Esophagus squamous epithelium (tissue), 4 donors: ENCODE results near the gene PIWIL4.

Experiments used
- POLR2A ChIP-seq, 4 donors: fragments of 450-650 bp; IDR thresholded peaks; one replicate each; pipeline ENCODE4 v1.6.1; 2017; ENCODE audit warnings: antibody characterized with exemption in 4 of 4, mild to moderate bottlenecking in 4 of 4, moderate library complexity in 3 of 4
- TF ChIP-seq, protein P1 (sequence below), 6 experiments: fragments of 450-650 bp in 4 of 6; fragments of 200-600 bp in 2 of 6; sonication (generic) in 2 of 6; IDR thresholded peaks; one replicate each; pipeline ENCODE4 v1.5.1; 2016 to 2019; ENCODE audit warnings: antibody characterized with exemption in 6 of 6, mild to moderate bottlenecking in 4 of 6, moderate library complexity in 4 of 6

GRCh38 chr11:94519478-94520084 is 47.6 kb upstream of the PIWIL4 start:
- TF ChIP-seq, protein P1, sequence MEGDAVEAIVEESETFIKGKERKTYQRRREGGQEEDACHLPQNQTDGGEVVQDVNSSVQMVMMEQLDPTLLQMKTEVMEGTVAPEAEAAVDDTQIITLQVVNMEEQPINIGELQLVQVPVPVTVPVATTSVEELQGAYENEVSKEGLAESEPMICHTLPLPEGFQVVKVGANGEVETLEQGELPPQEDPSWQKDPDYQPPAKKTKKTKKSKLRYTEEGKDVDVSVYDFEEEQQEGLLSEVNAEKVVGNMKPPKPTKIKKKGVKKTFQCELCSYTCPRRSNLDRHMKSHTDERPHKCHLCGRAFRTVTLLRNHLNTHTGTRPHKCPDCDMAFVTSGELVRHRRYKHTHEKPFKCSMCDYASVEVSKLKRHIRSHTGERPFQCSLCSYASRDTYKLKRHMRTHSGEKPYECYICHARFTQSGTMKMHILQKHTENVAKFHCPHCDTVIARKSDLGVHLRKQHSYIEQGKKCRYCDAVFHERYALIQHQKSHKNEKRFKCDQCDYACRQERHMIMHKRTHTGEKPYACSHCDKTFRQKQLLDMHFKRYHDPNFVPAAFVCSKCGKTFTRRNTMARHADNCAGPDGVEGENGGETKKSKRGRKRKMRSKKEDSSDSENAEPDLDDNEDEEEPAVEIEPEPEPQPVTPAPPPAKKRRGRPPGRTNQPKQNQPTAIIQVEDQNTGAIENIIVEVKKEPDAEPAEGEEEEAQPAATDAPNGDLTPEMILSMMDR (IDR thresholded peaks at IDR 0.05): peak; percentile 58 to 70 (median 67)
- no peak for TF ChIP-seq POLR2A (IDR thresholded peaks at IDR 0.05)
